IMR-90 (cell line): ENCODE data around the gene ETS1. TPM values are rescaled to one million over a fixed set of nuclear protein-coding genes. Genes with fewer than 3 reads are reported as not detected.

Experiments
- ATAC-seq: fragments of 200-7000 bp; cut with Tn5 transposase; 2 replicates; pipeline ENCODE4 v1.9.1; 2020; ENCODE audit warnings: low read depth, mild to moderate bottlenecking, moderate library complexity
- BruUV-seq: library from RNA; stranded (reverse); fragments of 400-500 nt; replicated peaks from 2 replicates; lab custom pipeline; 2021; lab: Mats Ljungman, UMichigan
- CTCF ChIA-PET: fragments of 300-600 bp; formaldehyde crosslinking; extraction: SDS; loops from one replicate; lab custom pipeline; 2021; ENCODE audit warnings: antibody characterized with exemption; lab: Yijun Ruan, JAX
- POLR2A ChIA-PET: fragments of 300-600 bp; sonication (Branson Sonifier 250); formaldehyde crosslinking; loops from one replicate; lab custom pipeline; 2022; ENCODE audit warnings: antibody characterized with exemption; ENCODE audit not compliant: unreplicated experiment; lab: Charles Lee
- DNase-seq: peaks from one replicate; pipeline ENCODE4 v3.0.0; 2013
- H2AFZ ChIP-seq: replicated peaks from 2 replicates; pipeline ENCODE3; 2013; ENCODE audit warnings: low read length, mild to moderate bottlenecking; ENCODE audit not compliant: poor library complexity
- H2AK5ac ChIP-seq: 2 replicates; pipeline ENCODE4 v1.6.1; 2013; ENCODE audit warnings: low read depth, low read length, inconsistent platforms
- H2AK9ac ChIP-seq: replicated peaks from 2 replicates; pipeline ENCODE3; 2013; ENCODE audit warnings: mild to moderate bottlenecking, low read depth, low read length, moderate library complexity; ENCODE audit not compliant: poor library complexity
- H2BK120ac ChIP-seq: 2 replicates; pipeline ENCODE4 v1.6.1; 2013; ENCODE audit warnings: low read depth, low read length, inconsistent platforms
- H2BK15ac ChIP-seq: 3 replicates; pipeline ENCODE4 v1.6.1; 2013; ENCODE audit warnings: low read depth, low read length, inconsistent platforms
- H2BK20ac ChIP-seq: 2 replicates; pipeline ENCODE4 v1.6.1; 2013; ENCODE audit warnings: low read depth, mild to moderate bottlenecking, inconsistent platforms, low read length, moderate library complexity
- H2BK5ac ChIP-seq: 2 replicates; pipeline ENCODE4 v1.6.1; 2013; ENCODE audit warnings: mild to moderate bottlenecking, low read depth, low read length, inconsistent platforms; ENCODE audit not compliant: poor library complexity, severe bottlenecking
- H3K14ac ChIP-seq: replicated peaks from 2 replicates; pipeline ENCODE4 v1.6.1; 2013; ENCODE audit warnings: low read depth, low read length, inconsistent platforms
- H3K18ac ChIP-seq: 2 replicates; pipeline ENCODE4 v1.6.1; 2013; ENCODE audit warnings: low read depth, low read length, control low read depth
- H3K23ac ChIP-seq: 2 replicates; pipeline ENCODE4 v1.6.1; 2013; ENCODE audit warnings: low read depth, low read length, inconsistent platforms
- H3K27ac ChIP-seq: 2 replicates; pipeline ENCODE4 v1.5.1; 2013; ENCODE audit warnings: mild to moderate bottlenecking, control low read depth, low read length; ENCODE audit not compliant: insufficient read depth
- H3K27me3 ChIP-seq: 2 replicates; pipeline ENCODE4 v1.6.1; 2013; ENCODE audit warnings: low read length; ENCODE audit not compliant: control insufficient read depth, insufficient read depth
- H3K36me3 ChIP-seq: 2 replicates; pipeline ENCODE4 v1.6.1; 2013; ENCODE audit warnings: low read length, mixed read lengths; ENCODE audit not compliant: control insufficient read depth, insufficient read depth
- H3K4ac ChIP-seq: 2 replicates; pipeline ENCODE4 v1.6.1; 2013; ENCODE audit warnings: low read depth, low read length, inconsistent platforms
- H3K4me1 ChIP-seq: 2 replicates; pipeline ENCODE4 v1.6.1; 2013; ENCODE audit warnings: low read length, mixed read lengths; ENCODE audit not compliant: control insufficient read depth, insufficient read depth
- H3K4me2 ChIP-seq: 2 replicates; pipeline ENCODE4 v1.6.1; 2013; ENCODE audit warnings: low read depth, mild to moderate bottlenecking, control low read depth, low read length, moderate library complexity
- H3K4me3 ChIP-seq: 2 replicates; pipeline ENCODE4 v1.5.1; 2013; ENCODE audit warnings: low read depth, mild to moderate bottlenecking, control low read depth, low read length, moderate library complexity; ENCODE audit not compliant: insufficient read depth
- H3K56ac ChIP-seq: 2 replicates; pipeline ENCODE4 v1.6.1; 2013; ENCODE audit warnings: low read length, inconsistent platforms; ENCODE audit not compliant: insufficient read depth; ENCODE audit errors: extremely low read depth
- H3K79me1 ChIP-seq, 2 experiments: 2 replicates each; pipeline ENCODE4 v1.6.1; 2013; ENCODE audit warnings: low read length in 2 of 2, inconsistent platforms in 1 of 2, low read depth in 1 of 2
- H3K9ac ChIP-seq: 2 replicates; pipeline ENCODE4 v1.6.1; 2013; ENCODE audit warnings: low read depth, low read length, control low read depth
- H3K9me1 ChIP-seq: 2 replicates; pipeline ENCODE4 v1.6.1; 2013; ENCODE audit warnings: low read length, inconsistent platforms; ENCODE audit not compliant: insufficient read depth
- H3K9me3 ChIP-seq: 2 replicates; pipeline ENCODE4 v1.6.1; 2013; ENCODE audit warnings: low read length; ENCODE audit not compliant: control insufficient read depth, insufficient read depth
- H4K20me1 ChIP-seq: 2 replicates; pipeline ENCODE4 v1.6.1; 2013; ENCODE audit warnings: low read length, inconsistent platforms; ENCODE audit not compliant: insufficient read depth
- H4K5ac ChIP-seq: 2 replicates; pipeline ENCODE4 v1.6.1; 2013; ENCODE audit warnings: mild to moderate bottlenecking, low read depth, low read length, control low read depth
- H4K8ac ChIP-seq, 2 experiments: 2 replicates each; pipeline ENCODE4 v1.6.1; 2013; ENCODE audit warnings: low read depth in 2 of 2, low read length in 2 of 2, control low read depth in 1 of 2, inconsistent platforms in 1 of 2
- H4K91ac ChIP-seq: 2 replicates; pipeline ENCODE4 v1.6.1; 2013; ENCODE audit warnings: low read depth, low read length, inconsistent platforms; ENCODE audit not compliant: insufficient read depth
- CHD1 ChIP-seq: IDR thresholded peaks from 2 replicates; pipeline ENCODE4 v1.6.1; 2012; ENCODE audit warnings: low read depth, low read length, improper control_type of control experiment
- POLR2A ChIP-seq: IDR thresholded peaks from 2 replicates; pipeline ENCODE4 v1.6.1; 2012; ENCODE audit warnings: mild to moderate bottlenecking, low read depth, low read length
- SMC3 ChIP-seq: fragments of 150-350 bp; IDR thresholded peaks from 2 replicates; pipeline ENCODE4 v1.6.1; 2016; ENCODE audit warnings: low read depth, mild to moderate bottlenecking, antibody characterized with exemption, low read length, moderate library complexity
- WGBS, 2 experiments: methylation state at CpG; one replicate each; pipeline versions ENCODE4 v1.1.5 to v1.1.7; 2013; ENCODE audit warnings: missing lambda C conversion rate in 2 of 2; ENCODE audit not compliant: insufficient read length in 1 of 2; ENCODE audit errors: extremely low coverage in 2 of 2; 5-methylcytosine and 5-hydroxymethylcytosine counted together
- dilution Hi-C: fragments of 300-500 bp; cut with HindIII; formaldehyde crosslinking; loops from one replicate; pipeline ENCODE4 v1.14.3; 2018; ENCODE audit warnings: low sequenced_read_pairs; ENCODE audit not compliant: unreplicated experiment
- in situ Hi-C: fragments of 300-500 bp; cut with MboI; formaldehyde crosslinking; loops from 3 replicates; pipeline ENCODE4 v1.14.3; 2019; ENCODE audit warnings: low sequenced_read_pairs, inconsistent platforms, mixed read lengths
- intact Hi-C: fragments of 100-400 bp; cut with micrococcal nuclease; formaldehyde crosslinking; loops from 2 replicates; pipeline ENCODE4 v1.10.0; 2022
- polyA plus RNA-seq, 3 experiments: library from polyadenylated mRNA; depleted of rRNA; stranded (reverse); fragments of >200 nt; gene quantifications; 2 replicates each; pipeline ENCODE4 v1.2.3, GENCODE V29; 2012; ENCODE audit warnings: low replicate concordance in 1 of 3
- total RNA-seq: library from RNA; depleted of rRNA; stranded (reverse); fragments of >200 nt; gene quantifications from 2 replicates; pipeline ENCODE4 v1.2.3, GENCODE V29; 2012
- TF ChIP-seq, protein P1 (sequence below): fragments of 150-350 bp; IDR thresholded peaks from 2 replicates; pipeline ENCODE4 v1.6.1; 2017; ENCODE audit warnings: mild to moderate bottlenecking, antibody characterized with exemption, low read length, low read depth
- TF ChIP-seq, protein P2 (sequence below): fragments of 150-350 bp; IDR thresholded peaks from 2 replicates; pipeline ENCODE4 v1.6.1; 2016; ENCODE audit warnings: low read depth, mild to moderate bottlenecking, low read length, moderate library complexity, borderline replicate concordance

ETS1 gene
- total and polyA plus RNA-seq, 2 of the 4 experiments (the other 2 are of a cell fraction): 41.2 to 56.3 TPM

DNA sequence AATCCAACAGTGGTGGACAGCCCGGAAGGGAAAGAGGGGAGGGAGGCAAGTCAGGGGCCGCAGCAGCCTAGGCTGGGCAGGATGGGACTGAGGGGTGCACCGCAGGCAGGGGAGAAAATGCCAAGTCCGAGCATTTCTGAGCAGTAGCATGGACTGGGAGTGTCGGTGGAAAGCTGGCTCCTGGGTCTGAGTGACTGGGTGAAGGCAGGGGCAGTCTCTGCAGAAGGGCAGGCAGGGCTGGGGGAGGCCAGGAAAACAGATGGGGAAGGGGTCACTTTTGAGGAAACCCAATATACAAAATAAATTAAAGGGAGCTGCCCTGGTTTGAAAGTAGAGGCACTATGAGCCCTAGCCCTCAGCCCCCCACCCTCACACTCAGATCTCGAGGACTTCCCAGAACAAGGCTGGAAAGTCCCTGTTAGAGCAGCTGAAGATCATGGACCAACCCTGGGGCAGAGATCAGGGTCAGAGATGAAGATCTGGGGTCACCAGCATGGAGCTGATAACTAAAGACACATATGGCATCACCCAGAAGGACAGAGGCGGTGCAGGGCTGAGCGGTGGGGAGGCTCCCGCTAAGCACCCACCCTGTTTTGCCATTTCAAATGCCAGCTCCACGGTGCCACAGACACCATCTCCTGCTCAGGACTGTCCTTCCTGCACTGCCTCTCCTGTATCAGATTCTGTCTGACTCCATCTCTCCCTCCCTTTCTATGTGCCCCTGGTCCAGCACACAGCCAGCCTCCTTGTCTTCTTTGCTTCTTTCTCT, 32.4 kb upstream of the ETS1 start (continued):
- no peak for TF ChIP-seq CHD1

DNA sequence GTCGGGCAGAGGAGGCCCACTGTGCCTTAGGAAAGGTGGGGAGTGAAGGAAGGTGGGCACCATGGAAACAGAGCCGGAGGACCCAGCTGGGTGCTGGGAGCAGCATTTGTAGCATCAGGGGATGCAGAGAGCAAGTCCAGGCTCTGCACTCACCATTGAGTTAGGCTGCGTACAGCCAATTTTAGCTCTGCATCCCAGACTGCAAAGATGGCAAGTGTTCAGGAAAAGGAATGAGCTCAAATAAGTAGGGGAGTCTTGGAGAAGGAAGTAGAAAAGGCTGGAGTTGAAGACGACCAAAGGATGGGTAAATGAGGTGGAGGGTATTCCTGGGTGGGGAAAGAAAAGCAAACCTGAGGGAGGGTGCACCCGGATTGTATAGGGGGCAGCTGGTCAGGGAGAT, 31.6 kb upstream of the ETS1 start:
- no peak overlapping the region for H3K23ac ChIP-seq
- POLR2A ChIA-PET: no interaction called here
- H4K20me1 ChIP-seq: no peaks in the 10 kb centered on the region
- H3K9me1 ChIP-seq: peaks cover 6% of the 10 kb centered on the region; the same call in 1 of the 2 replicates
- H3K18ac ChIP-seq: no peak overlapping the region
- H3K4me3 ChIP-seq: no peak overlapping the region
- no peak overlapping the region for H2BK120ac ChIP-seq
- peaks cover 6% of the 10 kb centered on the region for H3K4me1 ChIP-seq
- H3K36me3 ChIP-seq: no peaks in the 10 kb centered on the region
- no peaks in the 10 kb centered on the region for H3K79me1 ChIP-seq
- no peak overlapping the region for H4K5ac ChIP-seq
- no peak overlapping the region for H2BK20ac ChIP-seq
- no peak overlapping the region for H3K4me2 ChIP-seq
- intact Hi-C loops: no loop called here
- CTCF ChIA-PET: interaction anchor here (1.2 kb wide), 1 partner anchor 70 kb away, joined by 3 read pairs; no protein-coding TSS in a partner anchor
- dilution Hi-C loops: no loop called here
- no peak overlapping the region for H2BK5ac ChIP-seq
- in situ Hi-C loops: no loop called here
- no peak overlapping the region for H2BK15ac ChIP-seq
- no peak for TF ChIP-seq SMC3
- no peak for TF ChIP-seq POLR2A
- TF ChIP-seq, protein P1, sequence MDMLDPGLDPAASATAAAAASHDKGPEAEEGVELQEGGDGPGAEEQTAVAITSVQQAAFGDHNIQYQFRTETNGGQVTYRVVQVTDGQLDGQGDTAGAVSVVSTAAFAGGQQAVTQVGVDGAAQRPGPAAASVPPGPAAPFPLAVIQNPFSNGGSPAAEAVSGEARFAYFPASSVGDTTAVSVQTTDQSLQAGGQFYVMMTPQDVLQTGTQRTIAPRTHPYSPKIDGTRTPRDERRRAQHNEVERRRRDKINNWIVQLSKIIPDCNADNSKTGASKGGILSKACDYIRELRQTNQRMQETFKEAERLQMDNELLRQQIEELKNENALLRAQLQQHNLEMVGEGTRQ: no peak
- TF ChIP-seq, protein P2, sequence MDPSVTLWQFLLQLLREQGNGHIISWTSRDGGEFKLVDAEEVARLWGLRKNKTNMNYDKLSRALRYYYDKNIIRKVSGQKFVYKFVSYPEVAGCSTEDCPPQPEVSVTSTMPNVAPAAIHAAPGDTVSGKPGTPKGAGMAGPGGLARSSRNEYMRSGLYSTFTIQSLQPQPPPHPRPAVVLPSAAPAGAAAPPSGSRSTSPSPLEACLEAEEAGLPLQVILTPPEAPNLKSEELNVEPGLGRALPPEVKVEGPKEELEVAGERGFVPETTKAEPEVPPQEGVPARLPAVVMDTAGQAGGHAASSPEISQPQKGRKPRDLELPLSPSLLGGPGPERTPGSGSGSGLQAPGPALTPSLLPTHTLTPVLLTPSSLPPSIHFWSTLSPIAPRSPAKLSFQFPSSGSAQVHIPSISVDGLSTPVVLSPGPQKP: no peak
- H3K27me3 ChIP-seq: peaks cover 21% of the 10 kb centered on the region; the same call in 1 of the 2 replicates
- H3K27ac ChIP-seq: no peak overlapping the region
- H3K4ac ChIP-seq: no peak overlapping the region
- no peak overlapping the region for H2AK9ac ChIP-seq
- DNase-seq: no peak
- H3K9ac ChIP-seq: no peak overlapping the region
- H2AK5ac ChIP-seq: no peak overlapping the region
- no peak overlapping the region for H3K14ac ChIP-seq
- H4K8ac ChIP-seq: no peak overlapping the region
- no TSS peak for BruUV-seq
- no peak overlapping the region for H3K56ac ChIP-seq
- no peaks in the 10 kb centered on the region for H3K9me3 ChIP-seq
- 73% methylated on average over 2 of the region's 5 CpGs; no CpG with 5 or more reads in 1 of the 2 experiments for WGBS, 2 experiments
- no peak overlapping the region for H4K91ac ChIP-seq
- ATAC-seq: no peak
- no peak overlapping the region for H2AFZ ChIP-seq
